ENCODE measurements around the gene HMCN1. TPM values are rescaled to one million over a fixed set of nuclear protein-coding genes. Genes with fewer than 3 reads are reported as not detected.
A peak's percentile ranks its signal among the peaks of the same experiment; 100 is the strongest.
"Not testable (repeated sequence)": the region's sequence is repeated elsewhere in the genome, so short reads cannot be mapped to it uniquely, and the experiment has no call there.

Gene HMCN1
- total RNA-seq, 8 experiments from 2014 or later = 0.43 to 56.8 (median 6.8) TPM

GRCh38 chr1:186162895-186163294, 428.7 kb downstream of the HMCN1 start:
- WGBS, 10 experiments = 77 to 100% (median 98%) methylated on average over 1 to 5 of the region's 7 CpGs; no CpG with 5 or more reads in 4 of the 10 experiments
- H3K27ac ChIP-seq; in situ Hi-C loops (cut with MboI; ENCODE audit: low pct_unique_long_range_greater_than_20kb in 2 of 9, low sequenced_read_pairs in 9 of 9, unreplicated experiment in 9 of 9); H3K4me3 ChIP-seq; H3K4me1 ChIP-seq (replicated peaks in 1 of 2); ATAC-seq (replicated peaks in 6 of 8): not testable (repeated sequence)

- H3K27ac ChIP-seq = no peak overlapping the region
- H3K4me3 ChIP-seq = no peak overlapping the region
- 38 to 98% (median 88%) methylated on average over 1 to 3 of the region's 3 CpGs for WGBS, 10 experiments
- in situ Hi-C loops (cut with MboI; ENCODE audit: low pct_unique_long_range_greater_than_20kb in 2 of 9, low sequenced_read_pairs in 9 of 9, unreplicated experiment in 9 of 9) = no loop called here
- H3K4me1 ChIP-seq (replicated peaks in 1 of 2) = no peaks in the 10 kb centered on the region
- ATAC-seq (replicated peaks in 6 of 8) = no peak
Measured at GRCh38 chr1:186164773-186165172, 430.6 kb downstream of the HMCN1 start.

- in situ Hi-C loops (cut with MboI; ENCODE audit: low pct_unique_long_range_greater_than_20kb in 2 of 9, low sequenced_read_pairs in 9 of 9, unreplicated experiment in 9 of 9) = no loop called here
- no peaks in the 10 kb centered on the region for H3K4me1 ChIP-seq (replicated peaks in 1 of 2)
- ATAC-seq (replicated peaks in 6 of 8) = no peak
- WGBS, 10 experiments = 20 to 100% (median 88%) methylated on average over 1 of the region's 1 CpG; no CpG with 5 or more reads in 1 of the 10 experiments
- H3K4me3 ChIP-seq = no peak overlapping the region
- no peak overlapping the region for H3K27ac ChIP-seq
Measured at GRCh38 chr1:186165303-186165702, 431.1 kb downstream of the HMCN1 start.

GRCh38 chr1:186167096-186167668, 433.0 kb downstream of the HMCN1 start:
- in situ Hi-C loops (cut with MboI; ENCODE audit: low pct_unique_long_range_greater_than_20kb in 2 of 9, low sequenced_read_pairs in 9 of 9, unreplicated experiment in 9 of 9) = no loop called here
- ATAC-seq (replicated peaks in 6 of 8) = no peak
- no peak overlapping the region for H3K27ac ChIP-seq
- H3K4me1 ChIP-seq (replicated peaks in 1 of 2) = no peaks in the 10 kb centered on the region
- WGBS, 10 experiments = 83 to 100% (median 94%) methylated on average over 1 to 5 of the region's 5 CpGs; no CpG with 5 or more reads in 1 of the 10 experiments
- H3K4me3 ChIP-seq = no peak overlapping the region

- WGBS, 10 experiments = 30 to 89% (median 51%) methylated on average over 3 to 4 of the region's 4 CpGs
- Histone ChIP-seq H3K4me3 (no peak overlapping the region), H3K4me1 (replicated peaks in 1 of 2) (no peaks in the 10 kb centered on the region), H3K27ac (no peak overlapping the region)
- ATAC-seq (replicated peaks in 6 of 8) = peak in 7 of 8 experiments; percentile 34 to 84 (median 60)
- in situ Hi-C loops (cut with MboI; ENCODE audit: low pct_unique_long_range_greater_than_20kb in 2 of 9, low sequenced_read_pairs in 9 of 9, unreplicated experiment in 9 of 9) = no loop called here
Measured at GRCh38 chr1:186175588-186175987, 441.4 kb downstream of the HMCN1 start.

DNA sequence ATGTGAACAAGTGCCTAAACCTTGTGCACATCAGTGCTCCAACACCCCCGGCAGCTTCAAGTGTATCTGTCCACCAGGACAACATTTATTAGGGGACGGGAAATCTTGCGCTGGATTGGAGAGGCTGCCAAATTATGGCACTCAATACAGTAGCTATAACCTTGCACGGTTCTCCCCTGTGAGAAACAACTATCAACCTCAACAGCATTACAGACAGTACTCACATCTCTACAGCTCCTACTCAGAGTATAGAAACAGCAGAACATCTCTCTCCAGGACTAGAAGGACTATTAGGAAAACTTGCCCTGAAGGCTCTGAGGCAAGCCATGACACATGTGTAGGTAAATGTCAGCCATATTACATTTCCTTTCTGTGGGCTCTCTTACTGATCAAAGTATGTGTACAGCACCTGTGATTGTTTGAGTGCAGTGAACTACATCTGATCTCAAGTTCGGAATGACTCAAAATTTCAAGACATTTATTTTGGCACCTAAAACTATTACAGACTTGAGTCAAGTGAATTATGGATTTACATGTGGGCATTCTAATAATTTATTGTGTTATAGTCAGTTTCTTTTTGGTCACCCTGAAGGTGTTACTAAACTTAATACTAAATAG, 444.3 kb downstream of the HMCN1 start:
- H3K27ac ChIP-seq = no peak overlapping the region
- in situ Hi-C loops (cut with MboI; ENCODE audit: low pct_unique_long_range_greater_than_20kb in 2 of 9, low sequenced_read_pairs in 9 of 9, unreplicated experiment in 9 of 9) = no loop called here
- ATAC-seq (replicated peaks in 6 of 8) = no peak
- no peak overlapping the region for H3K4me3 ChIP-seq
- WGBS, 10 experiments = 60 to 100% (median 93%) methylated on average over 1 to 5 of the region's 5 CpGs
- H3K4me1 ChIP-seq (replicated peaks in 1 of 2) = no peaks in the 10 kb centered on the region

GRCh38 chr1:186179231-186179630, 445.0 kb downstream of the HMCN1 start:
- H3K4me1 ChIP-seq (replicated peaks in 1 of 2) = no peaks in the 10 kb centered on the region
- WGBS, 10 experiments = 0 to 88% (median 79%) methylated on average over 1 to 3 of the region's 3 CpGs; no CpG with 5 or more reads in 1 of the 10 experiments
- H3K27ac ChIP-seq = no peak overlapping the region
- no peak overlapping the region for H3K4me3 ChIP-seq
- no peak for ATAC-seq (replicated peaks in 6 of 8)
- in situ Hi-C loops (cut with MboI; ENCODE audit: low pct_unique_long_range_greater_than_20kb in 2 of 9, low sequenced_read_pairs in 9 of 9, unreplicated experiment in 9 of 9) = no loop called here

DNA sequence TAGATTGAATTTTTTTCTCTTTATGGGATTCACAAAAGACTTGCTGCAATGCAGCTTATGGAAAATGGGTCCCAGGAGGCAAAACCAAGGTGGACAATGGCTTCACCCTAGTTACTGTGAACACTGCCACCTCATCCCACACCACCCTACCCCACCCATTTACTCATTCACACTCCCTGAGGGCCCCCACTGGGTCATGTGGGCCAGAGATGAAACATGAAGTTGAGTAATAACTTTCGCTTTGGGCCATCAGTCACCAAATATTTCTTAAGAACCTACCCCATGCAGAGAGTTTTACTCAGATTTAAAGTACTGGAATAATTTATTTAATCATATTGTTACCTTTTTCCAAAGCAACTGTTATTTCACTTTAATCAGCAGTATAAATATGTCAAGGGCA, 449.0 kb downstream of the HMCN1 start:
- WGBS, 10 experiments = 9 to 100% (median 100%) methylated on average over 1 of the region's 1 CpG; no CpG with 5 or more reads in 4 of the 10 experiments
- peak in 2 of 8 experiments; percentile 78 to 79 for ATAC-seq (replicated peaks in 6 of 8)
- H3K4me1 ChIP-seq (replicated peaks in 1 of 2) = no peaks in the 10 kb centered on the region
- in situ Hi-C loops (cut with MboI; ENCODE audit: low pct_unique_long_range_greater_than_20kb in 2 of 9, low sequenced_read_pairs in 9 of 9, unreplicated experiment in 9 of 9) = no loop called here
- H3K27ac ChIP-seq = no peak overlapping the region
- no peak overlapping the region for H3K4me3 ChIP-seq

DNA sequence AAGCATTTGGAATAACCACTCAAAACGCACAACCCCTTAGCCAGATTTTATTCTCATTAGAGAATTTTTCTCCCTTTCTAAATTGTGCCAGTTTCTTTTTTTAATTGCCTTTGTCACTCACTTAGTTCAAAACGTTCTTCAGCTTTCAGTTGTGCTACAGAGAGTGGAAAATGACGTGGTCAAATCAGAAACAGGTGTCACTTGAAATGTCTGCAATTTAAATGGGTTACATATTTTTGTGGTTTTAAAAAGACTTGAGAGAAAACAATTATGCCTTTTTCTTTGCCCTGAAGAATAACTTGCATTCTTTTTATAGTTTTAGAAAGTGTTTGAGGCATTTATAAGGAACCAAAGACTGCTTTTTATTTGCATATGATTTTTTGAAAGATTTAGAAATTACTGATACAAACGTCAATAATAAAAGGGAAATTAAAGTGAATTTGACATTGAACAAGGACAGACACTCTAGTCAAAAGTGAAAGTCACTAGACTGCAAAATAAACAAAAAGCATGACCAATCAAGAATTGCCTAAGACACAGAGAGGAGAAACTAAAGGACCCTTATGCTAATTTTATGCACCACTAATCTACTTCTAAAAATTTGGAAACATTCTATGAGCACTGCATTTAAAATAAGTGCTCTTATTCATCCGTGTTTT, 449.9 kb downstream of the HMCN1 start:
- WGBS, 10 experiments = 0 to 79% (median 50%) methylated on average over 4 to 5 of the region's 5 CpGs
- no peaks in the 10 kb centered on the region for H3K4me1 ChIP-seq (replicated peaks in 1 of 2)
- peak in 3 of 8 experiments; percentile 43 to 67 (median 59) for ATAC-seq (replicated peaks in 6 of 8)
- in situ Hi-C loops (cut with MboI; ENCODE audit: low pct_unique_long_range_greater_than_20kb in 2 of 9, low sequenced_read_pairs in 9 of 9, unreplicated experiment in 9 of 9) = no loop called here
- H3K27ac ChIP-seq = no peak overlapping the region
- no peak overlapping the region for H3K4me3 ChIP-seq

DNA sequence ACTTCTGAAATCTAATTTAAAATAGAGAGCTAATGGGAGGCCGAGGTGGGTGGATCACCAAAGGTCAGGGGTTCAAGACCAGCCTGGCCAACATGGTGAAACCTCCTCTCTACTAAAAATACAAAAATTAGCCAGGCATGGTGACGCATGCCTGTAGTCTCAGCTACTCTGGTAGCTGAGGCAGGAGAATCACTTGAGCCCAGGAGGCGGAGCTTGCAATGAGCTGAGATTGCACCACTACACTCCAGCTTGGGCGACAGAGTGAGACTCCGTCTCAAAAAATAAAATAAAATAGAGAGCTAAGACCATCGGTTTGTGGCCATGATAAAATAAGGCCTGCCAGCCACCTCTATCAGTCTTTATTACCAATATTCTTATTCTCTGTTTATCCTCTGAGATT, 452.1 kb downstream of the HMCN1 start:
- 69 to 100% (median 88%) methylated on average over 1 to 6 of the region's 6 CpGs; no CpG with 5 or more reads in 1 of the 10 experiments for WGBS, 10 experiments
- H3K4me1 ChIP-seq (replicated peaks in 1 of 2); H3K27ac ChIP-seq; in situ Hi-C loops (cut with MboI; ENCODE audit: low pct_unique_long_range_greater_than_20kb in 2 of 9, low sequenced_read_pairs in 9 of 9, unreplicated experiment in 9 of 9); ATAC-seq (replicated peaks in 6 of 8); H3K4me3 ChIP-seq: not testable (repeated sequence)

DNA sequence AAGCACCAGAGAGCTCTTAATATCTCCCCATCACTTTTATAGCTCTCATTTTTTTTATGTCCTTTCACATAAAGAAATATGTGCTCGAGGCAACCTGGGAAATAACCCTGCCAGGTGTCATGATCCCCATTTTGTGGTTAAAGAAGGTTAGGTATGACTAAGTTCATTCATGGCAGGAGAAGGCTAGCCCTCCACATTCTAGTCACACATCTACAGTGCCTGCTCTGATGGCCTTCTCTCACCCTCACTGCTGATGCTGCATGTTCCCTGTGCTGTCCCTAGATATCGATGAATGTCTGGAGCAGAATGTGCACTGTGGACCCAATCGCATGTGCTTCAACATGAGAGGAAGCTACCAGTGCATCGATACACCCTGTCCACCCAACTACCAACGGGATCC, 453.4 kb downstream of the HMCN1 start:
- Histone ChIP-seq H3K4me3 (no peak overlapping the region), H3K27ac (no peak overlapping the region), H3K4me1 (replicated peaks in 1 of 2) (no peaks in the 10 kb centered on the region)
- WGBS, 10 experiments = 20 to 100% (median 67%) methylated on average over 1 to 5 of the region's 5 CpGs; no CpG with 5 or more reads in 1 of the 10 experiments
- no peak for ATAC-seq (replicated peaks in 6 of 8)
- in situ Hi-C loops (cut with MboI; ENCODE audit: low pct_unique_long_range_greater_than_20kb in 2 of 9, low sequenced_read_pairs in 9 of 9, unreplicated experiment in 9 of 9) = no loop called here

- no peaks in the 10 kb centered on the region for H3K4me1 ChIP-seq (replicated peaks in 1 of 2)
- in situ Hi-C loops (cut with MboI; ENCODE audit: low pct_unique_long_range_greater_than_20kb in 2 of 9, low sequenced_read_pairs in 9 of 9, unreplicated experiment in 9 of 9) = no loop called here
- ATAC-seq (replicated peaks in 6 of 8) = peak in 5 of 8 experiments; percentile 26 to 88 (median 76)
- H3K4me3 ChIP-seq = no peak overlapping the region
- no peak overlapping the region for H3K27ac ChIP-seq
- 12 to 100% (median 84%) methylated on average over 1 to 3 of the region's 3 CpGs; no CpG with 5 or more reads in 3 of the 10 experiments for WGBS, 10 experiments
Measured at GRCh38 chr1:186188004-186188539, 453.9 kb downstream of the HMCN1 start.

GRCh38 chr1:186188736-186189135, 454.5 kb downstream of the HMCN1 start:
- H3K4me3 ChIP-seq = no peak overlapping the region
- no peak overlapping the region for H3K27ac ChIP-seq
- in situ Hi-C loops (cut with MboI; ENCODE audit: low pct_unique_long_range_greater_than_20kb in 2 of 9, low sequenced_read_pairs in 9 of 9, unreplicated experiment in 9 of 9) = no loop called here
- no peak for ATAC-seq (replicated peaks in 6 of 8)
- no peaks in the 10 kb centered on the region for H3K4me1 ChIP-seq (replicated peaks in 1 of 2)
- 6 to 96% (median 91%) methylated on average over 1 to 2 of the region's 2 CpGs; no CpG with 5 or more reads in 1 of the 10 experiments for WGBS, 10 experiments

All from motor neuron (in vitro differentiated cells).